DMS 273 treated with DMSO at 0.1 percent for 48 hours (cell line): ENCODE data around the gene MUC15.
"Not testable (repeated sequence)": the region's sequence is repeated elsewhere in the genome, so short reads cannot be mapped to it uniquely, and the experiment has no call there.

Source experiments
- DNase-seq: peaks from one replicate; lab custom pipeline; 2025; lab: John Stamatoyannopoulos, UW

MUC15 gene, protein sequence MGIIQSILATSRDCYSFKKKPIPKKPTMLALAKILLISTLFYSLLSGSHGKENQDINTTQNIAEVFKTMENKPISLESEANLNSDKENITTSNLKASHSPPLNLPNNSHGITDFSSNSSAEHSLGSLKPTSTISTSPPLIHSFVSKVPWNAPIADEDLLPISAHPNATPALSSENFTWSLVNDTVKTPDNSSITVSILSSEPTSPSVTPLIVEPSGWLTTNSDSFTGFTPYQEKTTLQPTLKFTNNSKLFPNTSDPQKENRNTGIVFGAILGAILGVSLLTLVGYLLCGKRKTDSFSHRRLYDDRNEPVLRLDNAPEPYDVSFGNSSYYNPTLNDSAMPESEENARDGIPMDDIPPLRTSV

DNA sequence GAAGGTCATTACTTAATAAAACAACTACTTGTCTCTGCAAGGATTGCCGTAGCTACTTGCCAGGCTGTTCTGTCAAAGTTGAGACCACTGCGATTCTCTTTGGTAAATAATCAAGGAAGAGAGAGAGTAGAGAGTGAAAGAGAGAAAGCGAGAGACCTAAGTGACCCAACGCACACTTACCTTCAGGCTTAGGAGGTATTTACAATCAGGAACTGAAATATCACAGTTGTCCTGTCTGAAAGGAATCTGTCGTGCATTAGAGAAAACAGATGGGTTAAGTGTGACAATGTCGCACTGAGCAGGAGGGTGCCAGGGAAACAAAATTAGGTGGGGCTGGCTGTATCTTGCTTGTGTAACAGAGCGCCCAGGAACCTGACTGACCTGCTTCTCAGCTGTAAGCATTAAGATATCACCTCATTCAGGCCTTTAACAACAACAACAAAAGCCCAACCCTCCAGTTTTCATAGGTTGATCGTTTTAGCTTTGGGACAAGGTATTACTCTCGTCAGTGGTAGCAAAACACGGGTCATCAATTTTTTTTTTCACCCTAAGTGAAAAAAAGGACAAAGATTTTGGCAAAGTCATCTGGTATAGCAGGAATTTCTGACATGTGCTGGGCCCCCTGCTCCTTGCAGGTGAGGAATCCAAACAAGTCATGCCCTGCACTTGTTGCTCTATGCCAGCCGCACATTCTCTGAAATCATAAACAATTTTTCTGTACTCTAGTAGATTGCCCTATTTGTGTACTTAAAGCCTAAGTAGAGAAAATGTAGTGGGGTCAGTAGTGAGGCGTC lies at the start of gene MUC15:
TSS of gene MUC15 (minus strand) at position 403 of the 794 bp plus-strand sequence. CDS start 5,169 bp downstream, outside the sequence.
- no peak for DNase-seq

DNA sequence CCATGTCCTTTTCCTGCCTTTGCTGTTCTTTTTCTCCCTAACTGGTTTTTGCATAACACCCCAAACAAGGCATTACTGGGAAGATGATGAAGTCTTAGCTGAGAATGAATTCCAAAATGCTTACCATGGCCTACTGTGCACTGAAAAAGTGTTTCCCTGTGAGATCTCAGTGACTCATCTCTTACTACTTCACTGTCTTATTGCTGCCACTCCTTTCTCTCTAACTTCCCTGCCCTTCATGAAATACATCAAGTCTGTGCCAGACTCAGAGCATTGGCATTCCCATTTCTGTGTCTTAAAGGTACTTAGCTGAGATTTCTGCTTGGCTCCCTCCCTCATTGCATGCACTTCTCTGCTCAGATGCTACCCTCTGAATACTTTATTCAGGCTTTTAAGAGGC lies 49.1 kb upstream of the MUC15 start:
- DNase-seq, result no peak

GRCh38 chr11:26620282-26621045 lies 48.4 kb upstream of the MUC15 start:
- DNase-seq, result no peak

DNA sequence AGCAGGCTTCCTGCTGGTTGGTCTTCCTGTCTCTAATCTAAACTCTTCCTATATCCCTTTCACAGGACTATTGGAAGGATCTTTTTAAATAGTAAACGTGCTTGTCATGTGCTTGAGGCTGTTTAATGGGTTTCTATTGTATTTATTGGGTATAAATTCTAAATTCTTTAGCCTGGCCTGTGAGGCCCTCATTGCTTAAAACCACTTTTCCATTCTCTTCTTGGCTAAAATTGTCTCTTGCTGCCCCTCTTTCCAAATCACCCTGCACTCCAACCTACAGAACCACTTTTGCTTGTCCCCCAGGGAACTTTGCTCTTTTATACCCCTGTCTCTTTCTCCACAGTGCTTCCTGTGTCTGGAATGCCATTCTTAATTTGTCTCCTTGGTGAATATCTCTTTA lies 46.4 kb upstream of the MUC15 start:
- no peak for DNase-seq

DNA sequence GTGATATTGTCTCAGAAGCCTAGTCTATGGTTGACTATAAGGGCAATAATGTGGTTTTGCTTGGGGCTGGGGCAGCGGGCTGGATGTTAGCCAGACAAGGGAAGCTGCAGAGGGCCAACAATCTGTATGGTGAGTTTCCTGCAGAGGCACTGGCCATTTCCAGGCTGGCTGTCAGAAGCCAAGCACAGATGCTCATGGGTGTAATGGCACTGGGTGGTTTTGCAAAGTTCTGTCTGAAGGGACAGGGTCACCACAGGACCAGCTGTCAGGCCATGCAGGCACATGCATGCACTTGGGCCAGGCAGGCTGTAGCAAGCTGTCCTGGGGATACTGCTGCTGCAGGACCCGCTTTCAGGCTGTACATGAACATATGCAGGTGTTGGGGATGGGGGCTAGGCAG lies 41.7 kb upstream of the MUC15 start:
- DNase-seq, result no peak

DNA sequence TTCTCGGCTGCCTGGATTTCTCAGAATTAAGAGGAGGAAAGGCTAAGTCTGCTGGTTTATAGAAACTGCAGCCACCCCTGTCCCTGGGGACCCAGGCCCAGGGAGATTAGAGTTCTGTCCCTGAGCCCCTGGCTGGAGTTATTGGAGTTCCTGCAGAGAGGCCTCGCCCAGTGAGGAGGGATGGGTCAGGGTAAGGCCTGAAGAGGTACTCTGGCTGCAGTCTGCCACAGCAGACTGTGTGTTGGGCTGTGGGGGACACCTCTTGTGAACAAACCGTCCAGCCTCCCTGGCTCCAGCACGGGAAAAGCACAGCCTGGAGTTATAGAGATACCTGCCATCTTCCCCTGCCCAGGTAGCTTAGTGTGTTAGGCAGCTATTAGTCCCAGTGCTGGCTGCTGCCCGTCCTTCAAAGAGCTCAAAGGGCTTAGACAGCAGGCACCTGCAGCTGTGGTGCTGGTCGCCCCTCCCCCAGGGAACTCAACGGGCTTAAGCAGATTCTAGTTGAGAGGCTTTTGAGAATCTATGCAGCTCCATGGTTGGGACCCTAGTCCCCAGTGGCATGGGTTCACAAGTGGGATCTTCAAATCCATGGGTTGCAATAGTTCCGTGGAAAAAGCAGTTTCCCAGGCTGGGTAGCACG lies 36.6 kb upstream of the MUC15 start:
- DNase-seq, result no peak

GRCh38 chr11:26607725-26608506 lies 35.9 kb upstream of the MUC15 start:
- DNase-seq, result no peak

DNA sequence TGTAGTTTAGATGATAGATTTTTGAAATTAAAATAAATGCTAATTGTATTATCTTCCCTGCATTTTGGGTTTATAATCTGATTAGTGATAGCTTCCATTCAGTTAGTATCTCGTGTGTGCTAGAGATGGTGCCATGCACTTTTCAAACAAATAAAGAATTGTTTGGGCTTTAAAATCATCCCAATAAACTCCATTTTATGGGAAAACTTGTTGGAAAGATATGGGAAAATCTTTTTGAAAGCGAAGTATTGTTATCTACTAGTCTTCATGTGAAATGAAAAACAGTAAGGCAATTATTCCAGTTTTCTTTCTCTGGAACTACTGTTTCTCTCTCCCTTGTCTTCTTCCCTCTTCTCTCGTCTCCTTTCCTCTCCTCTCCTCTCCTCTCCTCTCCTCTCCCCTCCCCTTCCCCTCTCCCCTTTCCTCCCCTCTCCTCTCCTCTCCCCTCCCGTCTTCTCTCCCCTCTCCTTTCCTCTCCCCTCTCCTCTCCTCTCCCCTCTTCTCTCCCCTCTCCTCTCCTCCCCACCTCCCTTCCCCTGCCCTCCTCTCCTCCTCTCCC lies 27.9 kb upstream of the MUC15 start:
- no peak for DNase-seq

- no peak for DNase-seq
These were observed 27.4 kb upstream of the MUC15 start for GRCh38 chr11:26599425-26599824.

- DNase-seq, result no peak
These were observed 25.8 kb upstream of the MUC15 start for GRCh38 chr11:26597899-26598298.

GRCh38 chr11:26597049-26597689 lies 25.1 kb upstream of the MUC15 start:
- not testable (repeated sequence) for DNase-seq

DNA sequence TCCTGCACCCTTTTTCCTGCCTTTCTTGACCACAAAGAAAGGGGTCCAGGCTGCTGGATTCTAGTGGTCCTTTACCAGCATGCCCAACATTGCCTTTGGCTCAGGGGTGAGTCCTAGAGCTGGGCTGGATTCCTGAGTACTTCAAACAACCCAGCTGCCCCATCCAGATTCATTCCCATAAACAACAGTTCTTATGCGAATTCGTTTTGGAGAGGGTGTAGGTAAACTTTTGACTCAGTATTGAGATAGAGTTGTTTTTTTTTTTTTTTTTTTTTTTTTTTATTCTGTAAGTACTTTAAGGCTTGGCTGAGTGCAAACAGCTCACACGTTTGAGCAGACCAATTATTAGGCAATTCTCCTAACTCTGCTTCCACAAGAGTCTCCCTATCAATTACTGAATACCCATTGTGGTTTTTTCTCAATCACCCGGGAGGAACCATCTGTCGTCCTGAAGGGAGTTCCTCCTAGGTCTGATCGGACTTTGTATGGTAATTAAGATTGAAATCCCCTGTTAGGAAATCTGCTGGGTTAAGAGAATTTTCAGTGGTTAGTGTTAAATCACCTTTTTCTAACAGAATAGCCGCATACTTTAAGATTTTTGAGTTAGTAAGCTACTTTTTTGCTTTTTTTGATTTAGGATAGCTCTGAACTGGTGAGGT lies 23.3 kb upstream of the MUC15 start:
- not testable (repeated sequence) for DNase-seq

DNA sequence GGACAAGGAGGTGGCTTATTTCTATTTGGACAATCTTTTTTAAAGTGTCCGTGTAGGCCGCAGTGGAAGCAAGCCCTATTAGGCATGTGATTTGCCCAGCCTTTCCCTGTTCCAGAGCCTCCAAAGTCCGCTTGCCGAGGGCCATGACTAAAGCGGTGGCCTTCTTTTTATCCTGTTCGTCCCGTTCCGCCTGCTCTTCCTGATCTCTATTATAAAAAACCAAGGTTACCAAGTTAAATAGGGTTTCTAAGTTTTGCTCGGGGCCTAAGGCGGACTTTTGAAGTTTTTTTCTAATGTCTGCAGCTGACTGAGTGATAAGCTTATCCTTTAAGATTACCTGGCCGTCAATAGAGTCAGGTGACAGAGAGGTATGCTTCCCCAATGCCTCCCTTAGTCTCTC lies 21.6 kb upstream of the MUC15 start:
- DNase-seq, result no peak

GRCh38 chr11:26587073-26587472 lies 15.0 kb upstream of the MUC15 start:
- no peak for DNase-seq

DNA sequence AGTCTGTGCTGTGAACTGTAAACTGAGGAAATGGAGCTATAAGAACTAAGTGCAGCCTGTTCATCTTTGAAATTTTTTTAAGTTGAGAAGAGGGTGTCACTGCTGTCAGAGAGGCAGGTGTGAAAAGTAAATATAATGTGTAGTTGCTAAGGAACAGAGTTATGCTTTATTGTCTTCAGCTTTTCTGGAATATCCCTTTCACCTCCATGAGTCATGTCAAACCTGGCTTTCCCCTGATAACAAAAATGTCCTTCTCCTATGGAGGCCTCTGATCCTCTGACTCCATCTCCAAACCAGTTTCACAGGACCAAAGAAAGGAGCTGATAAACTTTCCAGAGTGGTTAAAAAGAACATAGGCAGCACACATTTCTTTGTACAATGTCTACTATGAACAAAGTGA lies 12.8 kb upstream of the MUC15 start:
- no peak for DNase-seq

- DNase-seq, result no peak
These were observed 11.5 kb upstream of the MUC15 start for GRCh38 chr11:26583550-26583949.

DNA sequence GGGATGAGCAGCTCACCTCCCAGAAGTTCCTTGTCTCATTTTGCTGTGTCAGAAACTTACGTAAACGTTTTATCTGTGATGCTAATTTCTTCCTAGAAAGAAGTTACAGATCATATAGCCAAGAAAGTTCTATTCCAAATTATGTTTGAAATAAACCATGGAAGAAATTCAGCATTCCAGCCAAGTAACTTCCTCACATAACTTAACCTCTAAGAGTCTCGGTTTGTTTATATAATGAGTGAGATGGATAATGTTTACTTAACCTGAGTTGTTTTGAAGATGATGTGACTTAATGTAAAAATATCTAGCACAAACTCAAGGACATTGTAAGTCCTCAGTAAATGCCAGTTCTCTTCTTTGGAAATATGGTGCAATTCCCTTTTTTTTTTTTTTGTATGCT lies 8.9 kb upstream of the MUC15 start:
- DNase-seq, result no peak

DNA sequence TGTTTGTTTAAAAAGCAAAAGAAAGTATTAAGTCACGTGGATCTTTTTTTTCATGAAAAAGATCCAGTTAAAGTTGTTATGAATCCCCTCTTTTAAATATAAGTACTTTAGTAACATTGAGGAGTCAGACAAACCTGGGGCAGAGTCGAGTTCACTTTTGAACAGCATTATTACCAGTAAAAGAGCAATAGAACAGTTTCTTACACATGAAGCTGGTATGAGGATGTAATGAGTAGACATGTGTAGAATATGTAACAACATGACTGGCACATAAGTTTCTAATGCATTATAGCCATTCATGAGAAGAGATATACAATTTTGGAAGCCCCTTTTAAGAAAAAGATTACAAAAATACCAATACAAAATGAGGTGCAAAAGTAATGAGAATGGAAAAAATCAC lies 7.6 kb upstream of the MUC15 start:
- no peak for DNase-seq

- no peak for DNase-seq
These were observed 7.1 kb upstream of the MUC15 start for GRCh38 chr11:26578998-26579661.
